ENCODE results near the gene FKBP8.

The FKBP8 gene

GRCh38 chr19:18580311-18580710 is 36.9 kb upstream of the FKBP8 start:
- H3K36me3 ChIP-seq (ENCODE audit: control insufficient read depth, insufficient read depth, low read length), result peaks cover 25% of the 10 kb centered on the region
- no peak overlapping the region for H3K9ac ChIP-seq (ENCODE audit: low read length)
- no peaks in the 10 kb centered on the region for H3K9me3 ChIP-seq (ENCODE audit: control insufficient read depth, insufficient read depth, low read depth, low read length)
- no peaks in the 10 kb centered on the region for H3K4me1 ChIP-seq (ENCODE audit: control insufficient read depth, insufficient read depth, low read length)
- no peak overlapping the region for H3K27ac ChIP-seq (ENCODE audit: low read depth, low read length)
- H3K4me3 ChIP-seq (ENCODE audit: low read depth, low read length), result no peak overlapping the region
- H3K27me3 ChIP-seq (ENCODE audit: control insufficient read depth, insufficient read depth, low read length), result no peaks in the 10 kb centered on the region

GRCh38 chr19:18577365-18577914 is 34.1 kb upstream of the FKBP8 start:
- Histone ChIP-seq H3K4me3 (ENCODE audit: low read depth, low read length) (no peak overlapping the region), H3K4me1 (ENCODE audit: control insufficient read depth, insufficient read depth, low read length) (peaks cover 8% of the 10 kb centered on the region), H3K27me3 (ENCODE audit: control insufficient read depth, insufficient read depth, low read length) (no peaks in the 10 kb centered on the region), H3K36me3 (ENCODE audit: control insufficient read depth, insufficient read depth, low read length) (peaks cover 53% of the 10 kb centered on the region), H3K9ac (ENCODE audit: low read length) (no peak overlapping the region), H3K9me3 (ENCODE audit: control insufficient read depth, insufficient read depth, low read depth, low read length) (no peaks in the 10 kb centered on the region), H3K27ac (ENCODE audit: low read depth, low read length) (no peak overlapping the region)

- H3K36me3 ChIP-seq (ENCODE audit: control insufficient read depth, insufficient read depth, low read length), result peaks cover 53% of the 10 kb centered on the region
- no peak overlapping the region for H3K4me3 ChIP-seq (ENCODE audit: low read depth, low read length)
- no peaks in the 10 kb centered on the region for H3K9me3 ChIP-seq (ENCODE audit: control insufficient read depth, insufficient read depth, low read depth, low read length)
- H3K27ac ChIP-seq (ENCODE audit: low read depth, low read length), result no peak overlapping the region
- peaks cover 8% of the 10 kb centered on the region for H3K4me1 ChIP-seq (ENCODE audit: control insufficient read depth, insufficient read depth, low read length)
- H3K9ac ChIP-seq (ENCODE audit: low read length), result no peak overlapping the region
- H3K27me3 ChIP-seq (ENCODE audit: control insufficient read depth, insufficient read depth, low read length), result no peaks in the 10 kb centered on the region
These were observed 33.0 kb upstream of the FKBP8 start for GRCh38 chr19:18576383-18576782.

GRCh38 chr19:18574691-18575291 is 31.4 kb upstream of the FKBP8 start:
- Histone ChIP-seq H3K9ac (ENCODE audit: low read length) (no peak overlapping the region), H3K27ac (ENCODE audit: low read depth, low read length) (no peak overlapping the region), H3K4me1 (ENCODE audit: control insufficient read depth, insufficient read depth, low read length) (peaks cover 8% of the 10 kb centered on the region), H3K36me3 (ENCODE audit: control insufficient read depth, insufficient read depth, low read length) (peaks cover 53% of the 10 kb centered on the region), H3K27me3 (ENCODE audit: control insufficient read depth, insufficient read depth, low read length) (no peaks in the 10 kb centered on the region), H3K9me3 (ENCODE audit: control insufficient read depth, insufficient read depth, low read depth, low read length) (no peaks in the 10 kb centered on the region), H3K4me3 (ENCODE audit: low read depth, low read length) (no peak overlapping the region)

GRCh38 chr19:18571564-18572344 is 28.4 kb upstream of the FKBP8 start, which contains the start of gene UBA52:
UBA52 (plus strand) TSS chr19:18571857; CDS start chr19:18573301, 1,444 bp downstream.
- H3K36me3 ChIP-seq (ENCODE audit: control insufficient read depth, insufficient read depth, low read length), result peaks cover 72% of the 10 kb centered on the region
- peaks cover 8% of the 10 kb centered on the region for H3K4me1 ChIP-seq (ENCODE audit: control insufficient read depth, insufficient read depth, low read length)
- H3K27ac ChIP-seq (ENCODE audit: low read depth, low read length), result peak within 1 kb of the TSS; percentile 97
- no peaks in the 10 kb centered on the region for H3K9me3 ChIP-seq (ENCODE audit: control insufficient read depth, insufficient read depth, low read depth, low read length)
- no peaks in the 10 kb centered on the region for H3K27me3 ChIP-seq (ENCODE audit: control insufficient read depth, insufficient read depth, low read length)
- peak within 1 kb of the TSS; percentile 98 for H3K9ac ChIP-seq (ENCODE audit: low read length)
- peak within 1 kb of the TSS; percentile 97 for H3K4me3 ChIP-seq (ENCODE audit: low read depth, low read length)

GRCh38 chr19:18568367-18568766 is 25.0 kb upstream of the FKBP8 start:
- Histone ChIP-seq H3K4me3 (ENCODE audit: low read depth, low read length) (no peak overlapping the region), H3K27ac (ENCODE audit: low read depth, low read length) (no peak overlapping the region), H3K9me3 (ENCODE audit: control insufficient read depth, insufficient read depth, low read depth, low read length) (no peaks in the 10 kb centered on the region), H3K36me3 (ENCODE audit: control insufficient read depth, insufficient read depth, low read length) (peaks cover 71% of the 10 kb centered on the region), H3K4me1 (ENCODE audit: control insufficient read depth, insufficient read depth, low read length) (peaks cover 8% of the 10 kb centered on the region), H3K27me3 (ENCODE audit: control insufficient read depth, insufficient read depth, low read length) (no peaks in the 10 kb centered on the region), H3K9ac (ENCODE audit: low read length) (no peak overlapping the region)

- Histone ChIP-seq H3K9me3 (ENCODE audit: control insufficient read depth, insufficient read depth, low read depth, low read length) (no peaks in the 10 kb centered on the region), H3K27ac (ENCODE audit: low read depth, low read length) (no peak overlapping the region), H3K36me3 (ENCODE audit: control insufficient read depth, insufficient read depth, low read length) (peaks cover 76% of the 10 kb centered on the region), H3K27me3 (ENCODE audit: control insufficient read depth, insufficient read depth, low read length) (no peaks in the 10 kb centered on the region), H3K4me3 (ENCODE audit: low read depth, low read length) (no peak overlapping the region), H3K9ac (ENCODE audit: low read length) (no peak overlapping the region), H3K4me1 (ENCODE audit: control insufficient read depth, insufficient read depth, low read length) (no peaks in the 10 kb centered on the region)
These were observed 23.6 kb upstream of the FKBP8 start for GRCh38 chr19:18566953-18567352.

- H3K9me3 ChIP-seq (ENCODE audit: control insufficient read depth, insufficient read depth, low read depth, low read length), result no peaks in the 10 kb centered on the region
- H3K27me3 ChIP-seq (ENCODE audit: control insufficient read depth, insufficient read depth, low read length), result no peaks in the 10 kb centered on the region
- H3K9ac ChIP-seq (ENCODE audit: low read length), result no peak overlapping the region
- H3K4me3 ChIP-seq (ENCODE audit: low read depth, low read length), result no peak overlapping the region
- H3K4me1 ChIP-seq (ENCODE audit: control insufficient read depth, insufficient read depth, low read length), result no peaks in the 10 kb centered on the region
- no peak overlapping the region for H3K27ac ChIP-seq (ENCODE audit: low read depth, low read length)
- peaks cover 57% of the 10 kb centered on the region for H3K36me3 ChIP-seq (ENCODE audit: control insufficient read depth, insufficient read depth, low read length)
These were observed 18.7 kb upstream of the FKBP8 start for GRCh38 chr19:18562086-18562485.

GRCh38 chr19:18559685-18560084 is 16.3 kb upstream of the FKBP8 start:
- Histone ChIP-seq H3K36me3 (ENCODE audit: control insufficient read depth, insufficient read depth, low read length) (peaks cover 34% of the 10 kb centered on the region), H3K9ac (ENCODE audit: low read length) (no peak overlapping the region), H3K9me3 (ENCODE audit: control insufficient read depth, insufficient read depth, low read depth, low read length) (no peaks in the 10 kb centered on the region), H3K27ac (ENCODE audit: low read depth, low read length) (no peak overlapping the region), H3K4me1 (ENCODE audit: control insufficient read depth, insufficient read depth, low read length) (no peaks in the 10 kb centered on the region), H3K27me3 (ENCODE audit: control insufficient read depth, insufficient read depth, low read length) (no peaks in the 10 kb centered on the region), H3K4me3 (ENCODE audit: low read depth, low read length) (no peak overlapping the region)

GRCh38 chr19:18558604-18559003 is 15.2 kb upstream of the FKBP8 start:
- Histone ChIP-seq H3K27me3 (ENCODE audit: control insufficient read depth, insufficient read depth, low read length) (no peaks in the 10 kb centered on the region), H3K9me3 (ENCODE audit: control insufficient read depth, insufficient read depth, low read depth, low read length) (no peaks in the 10 kb centered on the region), H3K27ac (ENCODE audit: low read depth, low read length) (no peak overlapping the region), H3K4me3 (ENCODE audit: low read depth, low read length) (peak overlapping the region; percentile 75), H3K4me1 (ENCODE audit: control insufficient read depth, insufficient read depth, low read length) (no peaks in the 10 kb centered on the region), H3K36me3 (ENCODE audit: control insufficient read depth, insufficient read depth, low read length) (peaks cover 23% of the 10 kb centered on the region), H3K9ac (ENCODE audit: low read length) (peak overlapping the region; percentile 78)

GRCh38 chr19:18558202-18558555 is 14.8 kb upstream of the FKBP8 start:
- peak overlapping the region; percentile 36; the same call in 1 of the 2 replicates for H3K27ac ChIP-seq (ENCODE audit: low read depth, low read length)
- H3K9me3 ChIP-seq (ENCODE audit: control insufficient read depth, insufficient read depth, low read depth, low read length), result no peaks in the 10 kb centered on the region
- peak overlapping the region; percentile 75 for H3K4me3 ChIP-seq (ENCODE audit: low read depth, low read length)
- peak overlapping the region; percentile 78 for H3K9ac ChIP-seq (ENCODE audit: low read length)
- no peaks in the 10 kb centered on the region for H3K4me1 ChIP-seq (ENCODE audit: control insufficient read depth, insufficient read depth, low read length)
- no peaks in the 10 kb centered on the region for H3K27me3 ChIP-seq (ENCODE audit: control insufficient read depth, insufficient read depth, low read length)
- H3K36me3 ChIP-seq (ENCODE audit: control insufficient read depth, insufficient read depth, low read length), result peaks cover 19% of the 10 kb centered on the region

Data from HUES6 (cell line).